Skeletal muscle satellite cell (primary cell): ENCODE results near the gene RPL7L1. TPM values are rescaled to one million over a fixed set of nuclear protein-coding genes. Genes with fewer than 3 reads are reported as not detected.

Experiments used
- H3K27me3 ChIP-seq: 2 replicates; pipeline ENCODE4 v1.7.0; 2013; ENCODE audit warnings: low read length; ENCODE audit not compliant: control insufficient read depth, insufficient read depth
- H3K36me3 ChIP-seq: 2 replicates; pipeline ENCODE4 v1.7.0; 2013; ENCODE audit warnings: mild to moderate bottlenecking, control low read depth, low read length; ENCODE audit not compliant: insufficient read depth
- H3K4me1 ChIP-seq: 2 replicates; pipeline ENCODE4 v1.7.0; 2013; ENCODE audit warnings: low read length; ENCODE audit not compliant: control insufficient read depth, insufficient read depth
- H3K4me2 ChIP-seq: 2 replicates; pipeline ENCODE4 v1.7.0; 2013; ENCODE audit warnings: mild to moderate bottlenecking, low read length
- H3K4me3 ChIP-seq: 2 replicates; pipeline ENCODE4 v1.7.0; 2013; ENCODE audit warnings: low read length
- H3K9ac ChIP-seq: 2 replicates; pipeline ENCODE4 v1.7.0; 2013; ENCODE audit warnings: mild to moderate bottlenecking, low read depth, low read length, moderate library complexity
- H3K9me3 ChIP-seq: replicated peaks from 2 replicates; pipeline ENCODE4 v1.7.0; 2013; ENCODE audit warnings: mild to moderate bottlenecking, control low read depth, low read length
- total RNA-seq: library from RNA; depleted of rRNA; stranded (reverse); fragments of >200 nt; gene quantifications from 2 replicates; pipeline ENCODE4 v1.2.3, GENCODE V29; 2012; rRNA removed

Gene RPL7L1
- total RNA-seq, result 140 and 163 TPM in 2 replicates

DNA sequence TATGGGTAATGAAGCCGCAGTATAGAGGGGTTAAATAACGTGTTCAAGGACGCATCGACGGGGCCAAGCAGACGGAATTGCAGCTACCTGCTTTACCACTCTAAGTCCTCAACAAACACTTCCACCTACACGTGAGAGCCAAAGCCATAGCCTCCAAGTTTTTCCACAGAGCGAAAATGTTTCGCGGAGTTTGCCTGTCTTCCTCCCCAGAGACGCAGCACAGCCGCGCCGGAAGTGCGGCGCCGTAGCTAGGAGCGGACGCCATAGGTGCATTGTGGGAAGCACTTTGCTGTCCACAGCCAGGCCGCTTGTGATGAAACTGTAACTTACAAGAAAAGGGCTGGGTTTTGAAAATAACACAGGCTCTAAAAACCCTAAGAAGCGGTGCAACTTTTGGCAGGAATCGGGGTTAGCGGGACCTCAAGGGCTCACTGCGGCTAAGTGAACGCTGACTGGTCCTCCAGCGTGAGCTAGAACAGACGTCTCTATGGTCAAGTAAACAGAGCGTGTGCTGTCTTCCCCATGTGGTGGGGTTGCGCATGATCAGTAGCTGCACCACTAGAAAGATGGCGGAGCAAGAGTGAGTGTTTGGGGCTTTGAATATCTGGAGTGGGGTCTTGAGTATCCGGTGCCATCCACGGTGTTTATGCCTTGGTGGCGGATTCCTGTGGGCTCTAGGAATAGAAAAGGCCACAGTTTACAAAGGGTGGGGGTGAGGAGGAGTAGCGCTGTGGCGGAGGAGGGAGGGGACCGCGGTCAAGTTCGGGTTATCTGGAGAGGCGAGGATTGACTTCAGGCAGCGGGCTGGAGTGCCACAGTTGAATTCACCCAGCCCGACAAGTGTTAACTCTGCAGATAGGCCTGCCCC, at the start of gene RPL7L1:
TSS of gene RPL7L1 (plus strand) at position 245 of the 868 bp plus-strand sequence. CDS start at position 540, 295 bp downstream.
- H3K4me1 ChIP-seq, result peaks cover 11% of the 10 kb centered on the region
- H3K9ac ChIP-seq, result peak within 1 kb of the TSS; percentile 97
- H3K27me3 ChIP-seq, result no peaks in the 10 kb centered on the region
- H3K4me2 ChIP-seq, result peak within 1 kb of the TSS; percentile 96
- H3K9me3 ChIP-seq, result no peaks in the 10 kb centered on the region
- H3K36me3 ChIP-seq, result peaks cover 21% of the 10 kb centered on the region
- H3K4me3 ChIP-seq, result peak within 1 kb of the TSS; percentile 92

DNA sequence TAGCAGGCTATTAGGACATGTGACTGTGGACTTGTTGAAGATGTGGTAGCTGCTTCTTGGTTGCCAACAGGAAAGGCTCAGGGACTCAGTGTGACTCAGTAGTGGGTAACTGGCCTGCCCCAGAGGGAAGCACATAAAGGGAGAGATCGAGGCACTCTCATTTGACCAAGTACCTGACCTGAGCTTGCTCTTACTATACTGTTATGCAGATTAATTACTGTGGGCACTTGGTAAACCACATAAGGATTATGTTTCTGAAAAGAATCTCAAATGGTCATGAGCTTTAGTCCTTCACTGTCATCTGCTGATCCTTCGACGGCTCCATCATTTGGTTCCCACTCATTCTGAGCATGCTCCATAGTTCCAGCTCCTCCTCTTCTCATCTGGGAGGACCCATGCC, 48.2 kb upstream of the RPL7L1 start:
- Histone ChIP-seq H3K9me3 (no peaks in the 10 kb centered on the region), H3K4me1 (no peaks in the 10 kb centered on the region), H3K36me3 (peaks cover 30% of the 10 kb centered on the region), H3K27me3 (no peaks in the 10 kb centered on the region), H3K4me2 (no peak overlapping the region), H3K4me3 (no peak overlapping the region), H3K9ac (no peak overlapping the region)

DNA sequence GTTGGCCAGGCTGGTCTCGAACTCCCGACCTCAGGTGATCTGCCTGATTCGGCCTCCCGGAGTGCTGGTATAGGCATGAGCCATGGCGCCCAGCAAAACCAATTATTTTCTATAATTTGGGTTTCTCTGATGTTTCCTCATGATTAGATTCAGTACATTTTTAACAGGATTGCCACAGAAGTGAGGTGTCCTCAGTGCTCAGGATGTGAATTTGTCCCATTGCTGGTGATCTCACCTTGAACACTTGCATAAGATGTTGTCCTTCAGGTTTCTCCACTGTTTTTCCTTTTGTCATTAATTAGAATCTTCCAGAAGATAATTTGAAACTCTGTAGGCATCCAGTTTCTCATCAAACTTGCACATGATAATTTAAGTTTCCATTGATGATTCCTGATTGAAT, 45.4 kb upstream of the RPL7L1 start:
- H3K4me3 ChIP-seq, result no peak overlapping the region
- no peaks in the 10 kb centered on the region for H3K27me3 ChIP-seq
- H3K9ac ChIP-seq, result no peak overlapping the region
- H3K36me3 ChIP-seq, result peaks cover 17% of the 10 kb centered on the region
- H3K4me2 ChIP-seq, result no peak overlapping the region
- no peaks in the 10 kb centered on the region for H3K9me3 ChIP-seq
- no peaks in the 10 kb centered on the region for H3K4me1 ChIP-seq

DNA sequence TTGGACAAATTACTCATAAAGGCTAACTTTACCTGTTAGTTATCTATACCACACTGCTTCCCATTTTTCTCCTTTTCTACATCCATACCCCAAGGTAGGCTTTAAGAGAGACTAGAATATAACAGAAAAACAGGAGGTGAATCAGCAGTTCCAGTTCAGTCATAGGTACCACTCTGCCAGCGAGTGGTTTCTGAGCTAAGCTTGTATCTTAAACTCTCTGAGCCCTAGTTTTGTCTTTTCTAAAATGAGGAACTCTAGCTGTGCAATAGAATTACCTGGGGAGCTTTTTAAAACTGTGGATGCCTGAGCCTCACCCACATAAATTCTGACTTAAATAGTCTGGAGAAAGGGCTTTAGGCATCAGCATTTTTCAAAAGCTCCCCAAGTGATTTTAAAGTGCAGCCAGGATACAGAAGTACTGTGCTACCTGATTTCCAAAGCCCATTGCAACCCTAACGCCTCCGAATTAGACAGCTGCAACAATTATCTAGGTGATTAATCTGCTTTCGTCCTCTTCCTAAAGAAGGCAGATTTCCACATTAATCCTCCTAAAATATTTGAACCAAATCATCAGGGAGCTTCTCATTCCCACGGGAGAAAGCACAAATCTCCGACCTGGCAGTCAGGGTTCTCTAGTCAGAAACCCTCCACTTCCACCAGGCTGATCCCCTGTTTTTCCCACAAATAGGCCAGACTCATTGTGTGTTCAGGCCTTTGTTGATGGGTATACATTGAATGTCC, 37.4 kb upstream of the RPL7L1 start:
- no peaks in the 10 kb centered on the region for H3K9me3 ChIP-seq
- no peak overlapping the region for H3K4me2 ChIP-seq
- peaks cover 5% of the 10 kb centered on the region for H3K4me1 ChIP-seq
- H3K27me3 ChIP-seq, result no peaks in the 10 kb centered on the region
- no peaks in the 10 kb centered on the region for H3K36me3 ChIP-seq
- no peak overlapping the region for H3K9ac ChIP-seq
- no peak overlapping the region for H3K4me3 ChIP-seq

DNA sequence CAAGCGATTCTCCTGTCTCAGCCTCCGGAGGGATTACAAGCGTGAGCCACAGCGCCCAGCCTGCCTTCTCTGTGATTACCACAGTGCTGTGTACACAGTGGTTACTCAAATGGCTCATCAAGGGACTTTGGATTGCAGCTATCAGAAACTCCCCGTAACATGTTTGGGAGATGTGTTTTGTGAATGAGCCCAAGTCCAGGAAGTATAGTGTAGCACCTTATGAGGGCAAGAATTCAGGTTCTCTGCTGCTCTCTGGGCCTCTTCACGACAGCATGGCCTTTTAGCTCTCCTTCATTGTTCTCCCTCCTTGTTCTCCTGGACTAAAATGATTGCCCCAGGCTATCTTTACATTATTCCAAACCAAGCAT, 34.1 kb upstream of the RPL7L1 start:
- Histone ChIP-seq H3K4me1 (peaks cover 5% of the 10 kb centered on the region), H3K36me3 (no peaks in the 10 kb centered on the region), H3K9ac (no peak overlapping the region), H3K4me2 (no peak overlapping the region), H3K4me3 (no peak overlapping the region), H3K9me3 (no peaks in the 10 kb centered on the region), H3K27me3 (no peaks in the 10 kb centered on the region)

DNA sequence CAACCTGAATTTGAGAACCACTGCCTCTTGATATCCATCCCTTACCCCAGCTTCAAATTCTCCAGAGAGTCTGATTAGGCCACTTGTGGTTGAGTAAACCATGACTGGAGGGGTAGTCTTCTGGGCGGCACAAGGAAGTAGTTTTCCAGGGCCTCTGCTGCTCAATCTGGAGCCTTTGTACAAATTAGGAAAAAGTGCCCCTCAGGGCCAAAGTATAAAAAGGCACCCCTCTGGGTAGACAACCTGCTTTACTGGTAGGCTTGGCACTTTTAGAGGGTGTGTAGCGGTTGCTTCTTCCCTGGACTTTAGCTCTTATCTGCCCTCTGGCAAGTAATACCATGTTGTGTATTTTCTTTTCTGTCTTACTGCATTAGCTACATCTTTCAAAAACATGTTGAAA, 32.9 kb upstream of the RPL7L1 start:
- peaks cover 5% of the 10 kb centered on the region for H3K4me1 ChIP-seq
- H3K4me3 ChIP-seq, result no peak overlapping the region
- no peak overlapping the region for H3K9ac ChIP-seq
- no peak overlapping the region for H3K4me2 ChIP-seq
- no peaks in the 10 kb centered on the region for H3K27me3 ChIP-seq
- H3K9me3 ChIP-seq, result no peaks in the 10 kb centered on the region
- no peaks in the 10 kb centered on the region for H3K36me3 ChIP-seq

DNA sequence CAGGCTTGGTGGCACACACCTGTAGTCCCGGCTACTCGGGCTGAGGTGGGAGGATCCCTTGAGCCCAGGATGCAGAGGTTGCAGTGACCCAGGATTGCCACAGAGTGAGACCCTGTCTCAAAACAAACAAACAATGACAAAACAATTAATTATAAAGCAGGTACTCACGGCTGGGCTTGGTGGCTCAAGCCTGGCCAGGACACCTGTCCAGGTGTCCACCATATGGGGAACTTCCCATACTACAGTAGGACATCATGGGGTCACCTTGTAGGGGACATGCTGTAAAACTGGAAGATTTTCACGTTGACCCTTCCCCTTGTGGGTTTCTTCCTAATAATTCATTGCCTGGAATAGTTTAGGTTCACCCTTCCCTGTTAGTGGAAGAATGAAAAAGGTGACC, 30.7 kb upstream of the RPL7L1 start:
- Histone ChIP-seq H3K36me3 (peaks cover 3% of the 10 kb centered on the region), H3K9me3 (no peaks in the 10 kb centered on the region), H3K4me3 (no peak overlapping the region), H3K9ac (no peak overlapping the region), H3K27me3 (no peaks in the 10 kb centered on the region), H3K4me2 (no peak overlapping the region), H3K4me1 (peaks cover 5% of the 10 kb centered on the region)

DNA sequence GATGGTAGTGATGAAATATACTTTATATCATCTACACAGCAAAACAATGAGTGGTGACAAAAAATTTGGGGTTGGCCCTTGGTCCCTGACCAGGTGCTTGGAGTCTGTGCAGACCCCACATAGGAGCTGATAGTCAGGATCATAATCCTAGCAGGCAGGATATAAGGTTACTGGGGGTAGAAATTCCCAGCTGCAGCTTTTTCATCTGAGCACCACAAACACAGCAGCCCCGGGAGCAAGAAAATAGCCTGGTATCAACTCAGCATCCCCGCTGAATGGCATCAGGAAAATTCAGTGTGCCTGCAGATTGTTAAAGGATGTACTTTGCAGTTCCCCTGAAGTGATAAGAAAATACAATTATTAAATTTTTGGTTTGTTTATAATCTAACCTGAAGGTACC, 27.8 kb upstream of the RPL7L1 start:
- no peaks in the 10 kb centered on the region for H3K9me3 ChIP-seq
- no peaks in the 10 kb centered on the region for H3K27me3 ChIP-seq
- H3K9ac ChIP-seq, result no peak overlapping the region
- H3K4me3 ChIP-seq, result no peak overlapping the region
- H3K4me2 ChIP-seq, result no peak overlapping the region
- H3K36me3 ChIP-seq, result peaks cover 10% of the 10 kb centered on the region
- H3K4me1 ChIP-seq, result no peaks in the 10 kb centered on the region

DNA sequence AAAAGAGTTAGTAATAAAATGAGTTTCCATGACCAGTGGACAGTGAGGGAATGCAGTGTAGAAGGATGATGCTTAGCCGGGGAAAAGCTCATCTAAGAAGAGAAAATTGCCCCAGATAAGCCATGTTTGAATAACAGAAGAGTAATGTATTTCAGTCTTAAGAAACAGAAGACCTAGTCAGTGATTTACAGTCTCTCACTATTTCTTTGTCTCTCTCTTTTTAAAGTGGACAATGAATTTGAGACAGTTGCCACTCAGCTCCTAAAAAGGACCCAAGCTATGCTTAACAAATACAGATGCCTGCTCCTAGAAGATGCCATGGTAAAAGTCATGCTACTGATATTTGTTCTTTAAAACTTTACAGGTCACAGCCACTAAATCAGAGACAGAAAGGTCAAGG, 19.4 kb upstream of the RPL7L1 start:
- no peaks in the 10 kb centered on the region for H3K9me3 ChIP-seq
- peaks cover 33% of the 10 kb centered on the region for H3K36me3 ChIP-seq
- no peak overlapping the region for H3K9ac ChIP-seq
- H3K27me3 ChIP-seq, result no peaks in the 10 kb centered on the region
- no peak overlapping the region for H3K4me3 ChIP-seq
- H3K4me1 ChIP-seq, result no peaks in the 10 kb centered on the region
- H3K4me2 ChIP-seq, result no peak overlapping the region

DNA sequence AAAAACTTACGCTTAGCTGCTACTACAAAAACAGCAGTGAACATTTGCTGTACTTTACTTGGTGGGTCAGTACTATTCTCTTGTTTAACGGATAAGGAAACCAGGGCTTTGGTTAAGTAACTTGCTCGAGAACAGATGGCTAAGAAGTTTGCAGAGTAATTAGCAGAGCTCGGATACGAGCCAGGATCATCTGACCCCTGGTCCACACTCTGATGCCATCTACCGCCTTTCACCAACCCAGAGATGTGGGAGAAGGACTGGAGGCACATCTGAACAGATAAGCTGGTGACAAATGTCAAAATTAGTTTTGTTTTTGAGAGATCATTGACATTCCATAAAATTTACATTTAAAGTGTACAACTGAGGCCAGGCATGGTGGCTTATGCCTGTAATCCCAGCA, 18.9 kb upstream of the RPL7L1 start:
- Histone ChIP-seq H3K9me3 (no peaks in the 10 kb centered on the region), H3K4me3 (no peak overlapping the region), H3K27me3 (no peaks in the 10 kb centered on the region), H3K36me3 (peaks cover 35% of the 10 kb centered on the region), H3K4me2 (no peak overlapping the region), H3K4me1 (no peaks in the 10 kb centered on the region), H3K9ac (no peak overlapping the region)

DNA sequence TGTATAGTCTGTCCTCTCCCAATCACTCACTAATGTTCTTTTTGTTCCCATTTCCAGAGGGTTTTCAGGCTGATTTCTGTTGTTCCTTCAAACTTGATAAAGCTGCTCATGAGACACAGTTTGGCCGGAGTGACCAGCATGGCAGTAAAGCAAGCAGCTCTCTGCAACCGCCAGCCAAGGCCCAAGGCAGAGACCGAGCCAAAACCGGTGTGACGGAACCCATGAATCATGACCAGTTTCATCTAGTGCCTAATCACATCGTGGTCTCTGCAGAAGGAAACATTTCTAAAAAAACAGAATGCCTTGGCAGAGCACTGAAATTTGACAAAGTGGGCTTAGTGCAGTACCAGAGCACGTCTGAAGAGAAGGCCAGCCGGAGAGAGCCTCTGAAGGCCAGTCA, 14.8 kb upstream of the RPL7L1 start:
- Histone ChIP-seq H3K4me2 (no peak overlapping the region), H3K4me1 (no peaks in the 10 kb centered on the region), H3K4me3 (no peak overlapping the region), H3K27me3 (no peaks in the 10 kb centered on the region), H3K36me3 (peaks cover 36% of the 10 kb centered on the region), H3K9me3 (no peaks in the 10 kb centered on the region), H3K9ac (no peak overlapping the region)
